Omental fat pad (tissue), 4 donors: ENCODE measurements around the gene ABLIM2. TPM values are rescaled to one million over a fixed set of nuclear protein-coding genes. Genes with fewer than 3 reads are reported as not detected.

Experiments used
- ATAC-seq: fragments of 150-250 bp; one replicate; pipeline ENCODE4 v1.9.1; 2016; ENCODE audit warnings: mild to moderate bottlenecking, moderate library complexity; ENCODE audit not compliant: low FRiP score
- DNase-seq: peaks from one replicate; pipeline ENCODE4 v3.0.0-alpha.2; 2019; ENCODE audit warnings: low spot score
- total RNA-seq, 4 donors: library from RNA; depleted of rRNA; stranded (reverse); fragments of >200 nt; gene quantifications; one replicate each; pipeline ENCODE4 v1.1.0, GENCODE V29; 2016
- TF ChIP-seq, protein P1 (sequence below), 3 donors: fragments of 450-650 bp; IDR thresholded peaks; one replicate each; pipeline ENCODE4 v1.5.1; 2016 to 2017; ENCODE audit warnings: antibody characterized with exemption in 3 of 3, mild to moderate bottlenecking in 3 of 3, moderate library complexity in 2 of 3

ABLIM2 gene
- total RNA-seq, 4 donors from 2014 or later, result 10.1 to 34.2 (median 13.7) TPM

DNA sequence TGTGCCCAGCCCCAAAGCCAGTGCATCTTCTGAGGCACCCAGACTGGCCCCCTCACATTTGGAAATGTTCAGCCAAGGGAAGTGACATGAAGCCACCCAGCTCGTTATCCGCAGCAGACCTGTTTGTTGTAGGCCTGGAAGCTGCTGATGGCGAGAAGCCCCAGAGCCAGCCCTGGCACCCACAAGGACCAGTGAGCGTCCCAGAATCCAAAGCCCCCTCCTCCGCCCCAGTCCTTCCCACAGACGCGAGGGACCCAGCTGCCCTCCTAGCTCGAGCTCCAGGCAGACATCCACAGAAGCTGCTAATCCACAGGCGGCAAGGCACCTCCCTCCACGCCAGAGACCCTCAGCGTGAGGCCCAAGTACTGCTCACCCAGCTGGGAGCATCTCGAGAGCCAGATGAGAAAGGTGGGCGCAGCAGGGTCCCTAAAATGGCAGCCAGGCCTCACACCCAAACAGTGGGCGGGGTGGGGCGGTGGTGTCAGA is 7.4 kb downstream of the ABLIM2 start:
- TF ChIP-seq, protein P1, sequence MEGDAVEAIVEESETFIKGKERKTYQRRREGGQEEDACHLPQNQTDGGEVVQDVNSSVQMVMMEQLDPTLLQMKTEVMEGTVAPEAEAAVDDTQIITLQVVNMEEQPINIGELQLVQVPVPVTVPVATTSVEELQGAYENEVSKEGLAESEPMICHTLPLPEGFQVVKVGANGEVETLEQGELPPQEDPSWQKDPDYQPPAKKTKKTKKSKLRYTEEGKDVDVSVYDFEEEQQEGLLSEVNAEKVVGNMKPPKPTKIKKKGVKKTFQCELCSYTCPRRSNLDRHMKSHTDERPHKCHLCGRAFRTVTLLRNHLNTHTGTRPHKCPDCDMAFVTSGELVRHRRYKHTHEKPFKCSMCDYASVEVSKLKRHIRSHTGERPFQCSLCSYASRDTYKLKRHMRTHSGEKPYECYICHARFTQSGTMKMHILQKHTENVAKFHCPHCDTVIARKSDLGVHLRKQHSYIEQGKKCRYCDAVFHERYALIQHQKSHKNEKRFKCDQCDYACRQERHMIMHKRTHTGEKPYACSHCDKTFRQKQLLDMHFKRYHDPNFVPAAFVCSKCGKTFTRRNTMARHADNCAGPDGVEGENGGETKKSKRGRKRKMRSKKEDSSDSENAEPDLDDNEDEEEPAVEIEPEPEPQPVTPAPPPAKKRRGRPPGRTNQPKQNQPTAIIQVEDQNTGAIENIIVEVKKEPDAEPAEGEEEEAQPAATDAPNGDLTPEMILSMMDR (IDR thresholded peaks at IDR 0.05), result no peak
- no peak for DNase-seq
- no peak for ATAC-seq

DNA sequence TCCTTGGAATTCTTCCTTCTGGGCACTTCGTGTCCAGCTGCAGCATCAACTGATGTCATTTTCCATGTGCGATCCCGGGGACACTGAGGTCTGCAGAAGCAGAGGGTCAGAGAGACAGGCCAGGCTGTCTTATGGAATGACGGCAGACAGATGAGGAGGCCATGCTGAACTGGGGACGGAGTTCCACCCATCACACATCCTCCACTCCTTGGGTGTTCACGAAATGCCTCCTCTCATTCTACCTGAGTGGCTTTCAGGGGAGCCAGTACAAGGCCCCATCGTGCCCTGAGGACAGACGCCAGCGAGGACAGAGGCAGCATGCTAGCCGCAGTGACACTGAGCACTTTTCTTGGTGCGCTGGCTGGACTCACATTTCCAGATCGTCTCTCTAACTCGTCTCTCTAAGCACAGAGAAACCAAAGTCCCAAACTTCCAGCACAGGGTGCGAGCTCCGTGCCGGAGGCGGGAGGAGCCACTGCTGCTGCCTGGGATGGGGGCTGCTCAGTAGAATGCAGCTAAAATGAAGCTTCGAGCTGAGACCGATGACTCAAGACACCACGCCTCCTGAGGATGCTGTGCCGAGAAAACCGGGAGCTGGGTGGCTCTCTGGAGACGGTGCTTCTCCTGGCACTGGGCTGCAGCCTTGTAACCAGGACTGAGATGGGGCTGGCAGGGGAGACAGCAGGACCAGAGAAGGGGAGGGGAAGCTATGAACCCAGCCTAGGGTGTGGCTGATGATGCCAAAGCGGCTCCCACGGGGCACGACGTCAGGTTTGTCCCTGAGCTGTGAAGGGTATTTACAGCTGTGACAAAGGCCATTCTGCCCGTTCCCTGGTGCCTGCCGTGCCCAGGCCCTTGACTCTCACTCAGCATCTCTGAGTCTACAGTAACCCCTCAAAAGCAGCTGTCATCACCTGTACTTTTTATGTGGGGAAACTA is 8.2 kb downstream of the ABLIM2 start:
- DNase-seq (no peak), ATAC-seq (no peak)
- TF ChIP-seq, protein P1 (IDR thresholded peaks at IDR 0.05), result no peak

DNA sequence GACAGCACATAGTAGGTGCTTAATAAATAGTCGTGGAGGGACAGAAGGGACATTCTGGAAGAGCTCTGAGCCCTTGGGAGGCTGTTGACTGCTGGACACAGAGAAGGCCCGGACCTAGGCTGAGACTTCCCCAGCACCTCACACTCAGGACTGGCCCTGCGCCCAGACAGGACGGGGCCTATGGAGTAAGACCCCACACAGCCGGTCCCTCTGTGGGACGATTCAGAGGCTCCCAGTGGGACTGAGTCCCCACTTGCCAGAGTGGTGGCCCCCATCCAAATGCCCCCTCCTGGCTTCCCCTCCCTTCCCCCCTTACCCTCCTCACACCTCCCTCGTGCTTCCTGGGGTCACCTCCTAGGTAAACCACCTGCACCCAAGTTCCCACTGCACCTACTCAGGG is 8.9 kb downstream of the ABLIM2 start:
- no peak for ATAC-seq
- TF ChIP-seq, protein P1 (IDR thresholded peaks at IDR 0.05), result no peak
- DNase-seq, result no peak

DNA sequence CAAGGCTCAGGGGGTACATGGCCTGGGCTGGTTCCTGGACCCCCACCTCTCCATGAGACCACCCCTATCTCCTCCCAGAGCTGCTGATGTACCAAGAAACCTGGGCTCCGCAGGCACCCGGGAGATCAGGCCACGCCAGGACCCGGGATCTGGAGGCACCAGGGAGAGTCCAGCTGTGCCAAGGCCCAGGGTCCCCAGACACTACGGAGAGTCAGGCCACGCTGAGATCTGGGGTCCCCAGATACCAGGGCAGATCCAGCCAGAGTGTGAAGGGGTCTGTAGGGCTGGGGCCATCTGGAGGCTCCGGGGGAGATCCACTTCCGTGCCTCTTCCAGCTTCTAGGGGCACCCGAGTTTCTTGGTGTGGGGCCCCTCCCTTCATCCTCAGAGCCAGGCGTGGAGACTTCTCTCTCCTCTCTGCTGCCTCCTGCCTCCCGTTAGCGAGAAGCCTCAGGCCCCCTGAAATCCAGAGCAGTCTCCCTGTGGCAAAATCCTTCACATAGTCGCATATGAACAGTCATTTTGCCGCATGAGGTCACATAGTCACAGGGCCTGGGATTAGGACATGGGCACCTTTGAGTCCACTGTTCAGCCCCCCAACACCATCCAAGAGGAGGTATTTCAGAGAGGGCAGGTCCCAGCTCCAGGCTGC is 9.7 kb downstream of the ABLIM2 start:
- TF ChIP-seq, protein P1 (IDR thresholded peaks at IDR 0.05), result no peak
- DNase-seq, result no peak
- ATAC-seq, result no peak

DNA sequence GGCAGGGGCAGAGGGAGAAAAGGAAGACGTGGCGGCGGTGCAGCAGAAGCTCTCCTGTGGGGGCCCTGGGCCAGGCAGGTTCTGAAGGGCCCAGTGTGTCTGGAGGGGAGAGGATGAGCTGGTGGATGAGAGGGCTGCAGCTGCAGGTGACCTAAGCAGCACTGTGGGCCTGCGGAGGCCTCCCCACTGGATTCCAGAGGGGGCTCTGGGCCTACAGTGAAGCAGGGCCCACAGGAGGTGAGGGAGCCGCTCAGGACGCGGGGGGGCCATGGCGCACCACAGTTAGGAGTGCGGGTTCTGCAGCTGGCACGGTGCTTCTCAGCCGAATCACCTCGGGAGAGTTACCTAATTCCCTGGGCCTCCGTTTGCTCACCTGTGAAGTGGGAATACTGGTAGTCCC is 10.5 kb downstream of the ABLIM2 start:
- ATAC-seq, result no peak
- TF ChIP-seq, protein P1 (IDR thresholded peaks at IDR 0.05), result no peak
- DNase-seq, result no peak

DNA sequence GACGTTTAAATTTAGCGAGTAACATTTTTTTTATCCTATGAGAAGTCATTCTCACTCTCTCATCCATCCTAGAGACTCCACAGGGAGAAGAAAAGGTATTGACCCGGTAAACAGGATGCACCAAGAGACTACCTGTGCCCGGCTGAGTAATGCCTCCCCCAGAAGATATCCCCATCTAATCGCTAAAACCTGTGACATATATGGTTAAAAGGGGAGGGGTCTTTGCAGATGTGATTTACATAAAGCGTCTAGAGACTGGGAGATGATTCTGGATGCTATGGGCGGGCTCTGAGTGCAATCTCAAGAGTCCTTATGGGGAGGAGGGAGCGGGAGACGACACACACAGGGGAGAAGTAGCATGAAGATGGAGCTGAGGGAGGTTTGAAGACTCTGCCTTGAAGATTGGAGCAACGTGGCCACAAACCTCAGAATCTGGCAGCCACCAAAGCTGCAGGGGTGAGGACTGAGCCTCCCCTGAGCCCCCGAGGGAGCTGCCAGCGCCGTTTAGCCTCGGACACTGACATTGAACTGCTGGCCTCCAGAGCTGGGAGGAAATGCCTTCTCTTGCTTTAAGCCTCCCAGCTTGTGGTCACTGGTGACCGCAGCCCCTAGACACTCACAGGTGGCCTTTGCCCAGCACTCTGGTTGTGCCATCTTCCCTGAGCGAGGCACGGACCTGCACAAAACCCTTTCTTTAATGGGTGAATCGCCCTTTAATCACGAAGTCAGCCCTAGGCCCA is 11.2 kb downstream of the ABLIM2 start:
- DNase-seq (no peak), ATAC-seq (no peak)
- TF ChIP-seq, protein P1 (IDR thresholded peaks at IDR 0.05), result no peak
